ENCODE results near the gene MPPED1. TPM values are rescaled to one million over a fixed set of nuclear protein-coding genes. Genes with fewer than 3 reads are reported as not detected.

Gene MPPED1
- total and polyA plus RNA-seq, 8 donors = 0.19 to 1.5 (median 0.47) TPM; not detected in 4

- no peaks in the 10 kb centered on the region for H3K9me3 ChIP-seq
- WGBS, 5 donors = 77 to 88% (median 84%) methylated on average over 2 of the region's 2 CpGs
- H3K27me3 ChIP-seq = peaks cover 0 to 4% (median 0%) of the 10 kb centered on the region in 3 donors
- H3K4me3 ChIP-seq = no peak overlapping the region
- intact Hi-C loops (cut with DNase I; ENCODE audit: low total_unique reads) = no loop called here
- no peaks in the 10 kb centered on the region for H3K36me3 ChIP-seq
- no peak overlapping the region for H3K27ac ChIP-seq
- DNase-seq = no peak
- no peaks in the 10 kb centered on the region for H3K4me1 ChIP-seq
- TF ChIP-seq POLR2A (IDR thresholded peaks at IDR 0.05) = no peak
- TF ChIP-seq EP300 (IDR thresholded peaks at IDR 0.05) = no peak
- TF ChIP-seq CTCF (IDR thresholded peaks at IDR 0.05) = no peak
- no peak for TF ChIP-seq POLR2AphosphoS5 (IDR thresholded peaks at IDR 0.05)
Observed at GRCh38 chr22:43509337-43509736, 97.5 kb downstream of the MPPED1 start.

DNA sequence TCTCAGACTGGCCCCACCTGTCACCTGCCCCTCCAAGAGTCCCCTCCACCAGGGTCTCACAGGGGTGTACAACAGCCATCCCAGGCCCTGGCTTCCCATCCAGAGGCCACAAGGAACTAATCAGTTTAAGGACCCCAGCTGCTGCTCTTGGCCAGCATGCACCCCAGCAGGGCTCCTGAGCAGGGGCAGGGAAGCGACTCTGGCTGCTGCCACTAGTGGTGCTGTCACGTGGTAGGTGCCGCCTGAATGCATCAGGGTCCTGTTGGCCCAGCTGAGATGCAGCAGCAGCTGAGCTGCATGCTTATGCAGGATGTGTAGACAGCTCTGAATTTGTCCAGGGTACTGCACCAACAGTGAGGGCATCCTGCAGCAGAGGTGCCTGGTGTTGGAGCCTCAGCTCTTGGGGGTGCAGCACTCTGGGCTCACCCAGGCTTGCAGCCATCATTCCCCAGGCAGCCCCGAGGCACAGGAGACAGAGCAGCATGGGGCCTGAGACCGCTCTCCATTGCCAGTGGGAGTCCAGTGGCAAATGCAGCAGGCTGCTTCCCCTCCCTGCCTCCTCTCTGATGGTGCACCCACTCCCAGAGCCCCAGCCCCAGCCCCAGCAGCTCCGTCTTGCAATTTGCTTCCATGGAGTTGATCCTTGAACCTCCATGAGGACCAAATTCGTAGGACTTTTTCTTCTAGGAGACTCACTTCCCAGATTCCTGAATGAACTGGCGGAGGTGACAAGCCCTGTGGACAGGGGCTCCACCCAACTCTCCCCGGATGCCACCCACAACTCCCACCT, 98.7 kb downstream of the MPPED1 start:
- 56 to 89% (median 70%) methylated on average over 4 to 9 of the region's 9 CpGs for WGBS, 5 donors
- Histone ChIP-seq H3K9me3 (no peaks in the 10 kb centered on the region), H3K4me3 (no peak overlapping the region), H3K36me3 (no peaks in the 10 kb centered on the region), H3K4me1 (no peaks in the 10 kb centered on the region), H3K27me3 (peaks cover 0 to 14% (median 0%) of the 10 kb centered on the region in 3 donors), H3K27ac (no peak overlapping the region)
- intact Hi-C loops (cut with DNase I; ENCODE audit: low total_unique reads) = no loop called here
- DNase-seq = no peak
- TF ChIP-seq POLR2AphosphoS5 (IDR thresholded peaks at IDR 0.05) (no peak), CTCF (IDR thresholded peaks at IDR 0.05) (no peak)

DNA sequence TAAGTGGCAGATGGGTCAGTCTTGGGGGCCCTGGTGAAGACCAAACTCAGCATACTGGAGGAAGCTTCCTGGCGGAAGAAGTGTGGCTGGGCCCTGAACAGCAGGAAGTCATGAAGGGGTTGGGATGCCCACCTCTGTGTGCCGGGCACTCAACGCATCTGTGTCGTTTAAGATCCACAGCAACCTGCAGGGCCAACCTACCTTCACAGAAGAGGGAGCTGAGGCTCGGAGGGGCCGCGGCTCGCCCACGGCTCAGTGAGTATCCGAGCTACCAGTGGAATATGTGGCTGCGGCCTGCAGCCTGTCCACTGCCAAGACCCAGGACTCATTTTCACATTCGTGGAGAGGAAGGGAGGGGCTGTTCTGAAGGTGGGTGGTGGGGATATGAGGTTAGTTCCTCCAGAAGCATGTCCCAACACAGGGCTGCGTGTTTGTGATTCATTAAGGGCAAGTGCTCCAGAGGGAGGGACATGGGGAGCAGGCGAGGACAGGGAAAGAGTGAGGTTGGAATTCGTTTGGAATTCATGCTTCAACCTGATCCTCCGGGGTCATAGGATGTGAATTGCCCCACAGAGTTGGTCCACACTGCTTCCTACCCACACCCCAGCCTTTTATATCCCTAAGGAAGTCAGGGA, 99.6 kb downstream of the MPPED1 start:
- H3K9me3 ChIP-seq = no peaks in the 10 kb centered on the region
- H3K27me3 ChIP-seq = peaks cover 0 to 23% (median 0%) of the 10 kb centered on the region in 3 donors
- H3K27ac ChIP-seq = no peak overlapping the region
- no peak for DNase-seq
- no peak for TF ChIP-seq POLR2AphosphoS5 (IDR thresholded peaks at IDR 0.05)
- TF ChIP-seq CTCF (IDR thresholded peaks at IDR 0.05) = no peak
- no peak for TF ChIP-seq POLR2A (IDR thresholded peaks at IDR 0.05)
- no peak for TF ChIP-seq EP300 (IDR thresholded peaks at IDR 0.05)
- WGBS, 5 donors = 75 to 84% (median 81%) methylated on average over 13 to 16 of the region's 16 CpGs
- H3K4me1 ChIP-seq = no peaks in the 10 kb centered on the region
- intact Hi-C loops (cut with DNase I; ENCODE audit: low total_unique reads) = no loop called here
- no peak overlapping the region for H3K4me3 ChIP-seq
- no peaks in the 10 kb centered on the region for H3K36me3 ChIP-seq

- no peaks in the 10 kb centered on the region for H3K36me3 ChIP-seq
- 70 to 78% (median 72%) methylated on average over 7 to 8 of the region's 8 CpGs for WGBS, 5 donors
- intact Hi-C loops (cut with DNase I; ENCODE audit: low total_unique reads) = no loop called here
- peaks cover 0 to 32% (median 0%) of the 10 kb centered on the region in 3 donors for H3K27me3 ChIP-seq
- H3K27ac ChIP-seq = no peak overlapping the region
- DNase-seq = no peak
- H3K4me1 ChIP-seq = no peaks in the 10 kb centered on the region
- no peaks in the 10 kb centered on the region for H3K9me3 ChIP-seq
- H3K4me3 ChIP-seq = no peak overlapping the region
- TF ChIP-seq POLR2AphosphoS5 (IDR thresholded peaks at IDR 0.05) (no peak), CTCF (IDR thresholded peaks at IDR 0.05) (no peak), EP300 (IDR thresholded peaks at IDR 0.05) (no peak), POLR2A (IDR thresholded peaks at IDR 0.05) (no peak)
Observed at GRCh38 chr22:43512279-43512678, 100.5 kb downstream of the MPPED1 start.
